Raji (cell line): ENCODE data around the gene ANO2.

Experiments
- POLR2A ChIP-seq: IDR thresholded peaks from 2 replicates; pipeline ENCODE4 v1.6.1; 2011; ENCODE audit warnings: low read depth, low read length, control low read depth; ENCODE audit not compliant: insufficient read depth

ANO2 gene

DNA sequence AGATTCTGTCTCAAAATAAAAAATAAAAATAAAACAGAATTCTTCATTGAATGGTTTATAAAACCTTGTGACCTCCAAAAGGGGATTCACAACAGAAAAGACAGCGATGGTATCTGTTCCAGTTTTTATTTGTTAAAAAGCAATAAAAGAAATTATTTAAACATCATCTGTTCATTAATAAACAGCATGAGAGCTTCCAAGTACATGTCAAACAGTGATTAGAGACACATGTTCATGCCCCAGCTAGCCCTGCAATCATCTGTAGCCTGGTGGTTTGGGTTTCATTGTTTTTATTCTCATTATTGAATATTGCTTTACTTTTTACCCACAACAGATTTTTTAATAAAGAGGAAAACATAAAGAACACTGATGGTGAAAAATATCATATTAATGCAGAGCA is 173.3 kb downstream of the ANO2 start:
- no peak for TF ChIP-seq POLR2A

DNA sequence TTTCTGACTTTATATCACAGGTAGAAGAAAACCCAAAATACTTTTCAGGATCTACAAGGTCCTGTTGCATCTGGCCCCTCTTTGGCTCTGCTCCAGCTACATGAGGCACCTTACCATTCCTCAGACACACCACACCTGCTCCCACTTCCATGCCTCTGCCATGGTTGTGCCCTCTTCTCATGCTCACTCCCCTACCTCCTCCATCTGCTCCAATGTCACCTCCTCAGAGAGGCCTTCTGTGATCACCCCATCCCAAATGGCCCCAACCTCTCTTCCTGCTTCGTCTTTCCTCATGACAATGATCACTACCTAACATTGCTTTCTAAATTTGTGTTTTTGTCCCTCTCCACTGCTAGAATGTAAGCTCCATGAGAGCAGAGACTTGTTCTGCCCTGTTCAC is 174.3 kb downstream of the ANO2 start:
- TF ChIP-seq POLR2A: no peak

DNA sequence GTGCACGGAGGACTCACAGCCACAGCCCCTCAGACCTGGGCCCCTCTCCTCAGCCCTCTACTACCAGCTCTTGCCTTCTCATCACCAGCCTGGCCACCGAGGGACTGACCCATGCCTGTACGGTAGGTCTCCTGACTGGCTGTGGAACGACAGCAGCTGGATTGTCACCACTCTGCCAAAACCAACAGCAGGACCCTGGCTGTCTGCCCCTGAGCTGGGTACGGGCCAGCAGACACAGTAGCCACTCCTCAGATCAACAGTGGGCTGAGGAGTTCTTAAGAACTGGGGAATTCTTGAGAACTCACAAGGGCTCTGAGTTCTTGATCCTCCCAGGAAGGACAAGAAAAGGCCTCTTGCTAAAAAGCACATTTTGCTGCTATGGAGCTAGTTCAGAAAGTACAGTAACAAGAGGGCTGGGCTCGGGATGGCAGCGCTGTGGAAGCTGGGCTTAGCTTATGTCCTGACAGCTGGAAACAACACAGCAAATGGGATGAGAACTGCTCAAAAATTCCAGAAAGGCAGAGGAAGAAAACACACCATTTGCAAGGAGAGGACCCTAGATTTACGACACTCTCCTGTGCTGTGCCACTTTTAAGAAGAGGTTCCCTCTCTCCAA is 176.4 kb downstream of the ANO2 start:
- no peak for TF ChIP-seq POLR2A

DNA sequence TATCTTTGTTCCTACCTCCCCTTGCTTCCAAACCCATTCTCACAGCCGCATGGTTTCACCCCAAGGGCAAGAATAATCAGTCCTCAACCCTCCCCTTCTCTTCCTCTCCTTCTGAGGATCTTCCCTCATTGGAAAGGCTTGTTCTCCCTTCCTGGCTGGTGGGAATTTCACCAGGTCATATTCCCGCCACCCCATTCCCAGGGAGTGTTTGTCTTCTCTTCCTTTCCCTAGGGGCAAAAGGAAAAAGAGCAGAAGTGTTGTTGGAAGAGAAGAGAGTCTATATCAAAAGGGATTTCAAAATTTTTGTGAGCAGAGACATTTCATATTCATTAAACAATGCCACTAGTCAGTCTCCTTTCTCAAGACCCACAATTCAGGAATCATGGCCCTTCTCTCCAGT is 176.9 kb downstream of the ANO2 start:
- TF ChIP-seq POLR2A: no peak

DNA sequence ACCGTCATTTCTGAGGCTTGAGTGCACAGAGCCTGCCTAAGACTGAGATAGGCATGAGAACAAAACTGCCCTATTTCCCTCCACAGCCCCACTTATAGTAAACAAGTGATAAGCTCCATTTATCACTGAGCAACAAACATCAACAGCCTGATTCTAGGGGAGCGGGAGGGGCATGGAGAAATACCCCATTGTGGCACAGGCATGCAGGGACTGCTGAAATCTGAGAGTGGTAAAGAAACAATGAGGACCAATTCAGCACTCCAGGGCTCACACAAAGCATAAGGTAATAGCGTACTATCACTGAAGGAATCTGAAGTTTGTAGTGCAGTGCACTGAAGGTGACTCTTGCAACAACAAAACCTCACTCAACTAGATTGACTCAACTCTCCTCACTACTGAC is 186.7 kb downstream of the ANO2 start:
- no peak for TF ChIP-seq POLR2A

DNA sequence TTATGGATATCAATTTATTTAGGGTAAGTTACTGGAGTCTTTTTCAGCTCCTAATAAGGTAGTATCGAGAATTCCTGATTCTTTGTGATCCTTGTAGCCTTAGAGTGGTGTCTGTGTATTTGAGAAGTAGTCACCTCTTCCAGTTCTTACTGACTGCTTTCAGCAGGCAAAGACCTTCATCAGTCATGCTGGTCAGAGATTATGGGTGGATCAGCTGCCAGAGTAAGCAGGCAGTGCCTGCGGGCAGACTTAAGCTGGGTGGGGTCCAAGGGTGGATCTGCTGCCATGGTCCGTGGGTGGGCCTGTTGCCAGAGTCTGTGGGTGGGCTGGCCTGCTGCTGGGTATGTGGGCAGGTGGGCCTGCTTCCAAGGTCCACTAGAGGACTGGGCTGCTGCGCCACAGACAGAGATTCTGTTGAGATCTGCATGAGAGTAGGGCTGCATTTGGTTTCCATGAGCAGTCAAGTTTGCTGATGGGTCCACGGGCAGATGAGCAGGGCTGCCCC is 188.7 kb downstream of the ANO2 start:
- no peak for TF ChIP-seq POLR2A

DNA sequence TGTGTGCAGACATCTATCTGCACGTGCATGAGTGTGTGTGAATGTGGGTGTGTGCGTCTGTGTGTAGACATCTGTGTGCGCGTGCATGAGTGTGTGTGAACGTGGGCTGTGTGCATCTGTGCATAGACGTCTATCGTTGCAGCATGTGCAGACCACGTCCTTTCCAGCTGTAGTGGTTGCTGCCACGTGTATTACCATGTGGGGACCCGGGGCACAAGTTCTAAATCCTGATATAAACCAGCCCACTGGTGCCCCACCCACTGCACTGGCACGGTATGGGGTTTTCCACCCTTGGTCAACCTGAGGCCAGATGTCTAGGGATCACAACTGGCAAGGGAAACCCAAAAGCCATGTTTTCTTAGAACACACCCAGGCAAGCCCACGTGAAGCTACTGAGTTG is 197.0 kb downstream of the ANO2 start:
- no peak for TF ChIP-seq POLR2A

DNA sequence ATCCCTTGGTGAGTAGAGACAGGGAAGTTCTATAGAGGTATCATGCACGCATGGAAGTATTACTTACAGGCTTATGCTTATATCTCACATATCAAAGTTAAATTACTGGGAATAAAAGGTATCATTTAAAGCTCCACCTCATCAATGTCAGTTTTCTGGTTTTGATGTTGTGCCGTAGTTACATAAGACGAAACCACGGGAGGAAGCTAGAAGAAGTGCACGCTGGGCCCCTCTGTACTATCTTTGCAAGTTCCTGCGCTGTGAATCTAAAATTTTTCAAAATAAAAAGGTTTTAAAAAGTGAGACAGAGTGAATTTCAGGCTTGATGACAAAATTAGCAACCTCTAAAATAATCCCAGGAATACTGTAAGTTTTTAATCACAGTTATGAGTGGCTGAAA is 198.1 kb downstream of the ANO2 start:
- TF ChIP-seq POLR2A: no peak

DNA sequence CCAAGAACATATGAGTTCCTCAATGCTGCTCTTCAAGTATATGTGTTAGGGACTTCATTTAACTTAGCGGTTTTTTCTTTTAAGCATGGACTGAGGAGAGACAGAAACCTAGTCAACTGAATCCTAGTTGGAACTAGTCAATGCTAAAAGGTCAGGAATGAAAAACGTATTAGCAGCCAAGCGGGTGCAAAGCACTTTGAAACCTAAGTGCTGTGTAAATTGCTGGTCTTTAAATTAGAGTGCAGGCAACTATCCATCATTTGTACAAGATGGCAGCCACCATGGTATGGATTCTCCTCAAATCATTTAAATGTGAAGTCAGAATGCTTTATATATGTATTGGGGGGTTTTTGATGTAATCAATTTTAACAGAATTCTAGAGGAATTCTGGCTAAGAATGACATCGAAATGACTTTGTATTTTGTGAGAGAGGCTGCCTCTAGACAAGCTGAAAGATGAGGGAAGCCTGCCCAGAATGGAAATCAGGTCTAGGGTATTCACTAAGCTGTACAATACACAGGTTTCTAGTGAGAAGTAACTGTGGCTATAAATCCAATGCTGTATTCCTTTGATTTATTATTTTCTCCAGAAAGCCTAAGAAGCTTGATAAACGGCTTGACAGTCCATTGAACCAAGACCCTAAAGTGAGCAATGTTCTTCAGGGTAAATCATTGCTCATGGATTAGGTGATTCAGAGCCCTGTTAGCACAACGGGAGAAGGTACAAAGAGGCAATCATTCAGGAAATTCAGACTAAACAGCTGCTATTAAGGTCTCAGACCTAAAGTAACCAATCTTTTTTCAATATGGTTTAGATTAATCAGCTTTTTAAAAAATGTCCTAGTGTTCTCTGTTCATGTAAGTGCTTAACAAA is 198.8 kb downstream of the ANO2 start:
- TF ChIP-seq POLR2A: no peak

DNA sequence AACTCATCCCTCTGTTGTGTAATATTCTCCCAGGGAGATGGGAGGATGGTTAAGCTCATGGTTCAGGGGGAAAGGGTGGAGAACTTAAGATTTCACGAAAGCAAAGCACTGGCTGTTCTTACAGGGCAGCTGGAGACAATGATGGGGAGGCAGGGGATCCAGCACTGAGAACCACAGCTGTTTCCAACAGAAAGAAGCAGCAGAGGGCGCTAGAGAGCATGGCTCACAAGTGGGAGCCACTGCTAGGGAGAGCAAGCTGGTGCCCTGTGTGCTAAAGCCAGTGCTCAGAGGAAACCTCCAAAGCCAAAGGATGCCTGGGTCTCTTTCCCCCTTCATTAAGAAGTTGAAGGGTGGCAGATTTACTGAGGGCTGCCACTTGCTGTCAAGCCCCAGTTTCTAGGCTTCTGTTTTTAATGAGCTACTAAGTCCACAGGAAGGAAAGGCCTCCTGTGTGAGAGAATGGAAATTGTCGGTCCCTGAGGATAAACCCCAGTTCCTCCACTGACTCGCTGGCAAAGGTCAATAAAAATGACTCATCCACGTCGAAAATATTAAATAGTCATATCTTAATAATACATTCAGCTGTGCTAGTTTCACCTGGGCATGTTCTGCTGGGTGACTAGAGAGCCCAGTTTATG is 199.7 kb downstream of the ANO2 start:
- no peak for TF ChIP-seq POLR2A

DNA sequence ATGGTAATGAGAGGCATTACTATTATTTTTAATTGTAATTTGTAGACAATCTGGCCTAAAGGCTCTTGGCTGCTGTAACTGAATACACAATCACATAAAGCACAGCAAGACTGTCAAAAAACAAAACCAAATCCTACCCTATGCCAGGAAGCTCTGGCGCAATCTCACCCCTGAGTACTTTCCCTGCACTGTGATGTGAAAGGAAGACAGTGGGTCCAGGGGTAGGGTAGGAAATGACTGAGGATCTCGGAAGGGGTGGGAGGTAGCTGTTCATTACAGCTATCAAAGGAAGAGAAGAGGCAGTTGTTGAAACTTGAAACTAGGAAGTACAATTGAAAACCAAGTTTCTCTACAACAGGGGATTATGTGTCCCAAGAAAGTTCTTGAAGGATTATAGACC is 202.8 kb downstream of the ANO2 start:
- TF ChIP-seq POLR2A: no peak

DNA sequence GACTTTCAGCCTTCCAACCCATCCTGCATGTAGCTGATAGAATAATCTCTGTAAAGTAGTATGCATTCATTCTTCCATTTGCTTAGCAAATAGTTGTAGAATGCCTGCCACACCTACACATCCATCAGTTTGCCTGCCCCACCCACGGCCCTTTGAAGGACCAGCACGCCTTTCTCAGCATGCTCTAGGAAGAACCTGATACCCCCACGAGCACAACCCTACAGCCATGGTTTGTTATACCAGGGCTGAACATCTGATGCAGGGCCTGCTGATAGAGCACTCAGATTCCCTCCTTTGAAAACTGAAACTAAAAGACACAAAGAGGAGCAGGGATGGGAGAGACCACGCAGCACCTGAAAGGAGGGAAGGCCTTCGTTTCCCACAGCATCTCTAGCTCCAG is 205.1 kb downstream of the ANO2 start:
- no peak for TF ChIP-seq POLR2A

DNA sequence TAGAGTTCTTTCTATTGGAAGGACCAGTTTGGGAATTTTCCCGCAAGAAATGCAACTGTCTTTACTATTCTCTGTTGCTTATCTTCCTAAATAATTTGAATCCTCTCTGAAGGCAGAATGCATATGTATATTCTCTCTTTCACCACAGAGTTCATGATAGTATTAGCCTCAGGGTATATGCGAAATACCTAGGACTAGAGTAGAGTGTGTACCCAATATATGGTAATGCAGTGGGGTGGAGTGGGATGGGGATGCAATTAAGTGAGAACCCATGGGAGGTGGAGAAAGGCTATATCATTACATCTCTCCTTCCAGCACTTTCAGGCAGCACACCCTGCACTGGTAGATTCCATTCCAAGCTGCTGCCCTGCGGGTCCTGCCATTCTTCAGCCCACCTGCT is 207.3 kb downstream of the ANO2 start:
- no peak for TF ChIP-seq POLR2A

DNA sequence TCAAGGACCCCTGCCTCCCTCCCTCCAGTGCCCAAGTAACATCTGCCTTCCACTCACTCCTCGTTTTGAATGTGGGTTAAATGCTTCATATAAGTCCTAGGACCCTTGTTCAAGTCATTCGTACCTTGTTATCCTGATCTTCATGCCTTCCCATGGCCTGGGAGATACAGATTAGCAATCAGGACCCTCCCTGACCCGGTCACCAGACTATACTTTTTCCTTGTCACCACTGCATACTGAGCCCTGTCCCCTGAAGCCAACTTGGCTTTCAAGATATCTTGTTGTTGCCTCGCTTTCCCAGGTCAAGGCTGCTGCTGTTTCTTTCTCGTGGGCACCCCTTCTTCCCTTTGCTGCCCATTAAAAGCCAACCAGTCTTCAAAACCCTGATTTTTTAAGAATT is 208.5 kb downstream of the ANO2 start:
- TF ChIP-seq POLR2A: no peak

DNA sequence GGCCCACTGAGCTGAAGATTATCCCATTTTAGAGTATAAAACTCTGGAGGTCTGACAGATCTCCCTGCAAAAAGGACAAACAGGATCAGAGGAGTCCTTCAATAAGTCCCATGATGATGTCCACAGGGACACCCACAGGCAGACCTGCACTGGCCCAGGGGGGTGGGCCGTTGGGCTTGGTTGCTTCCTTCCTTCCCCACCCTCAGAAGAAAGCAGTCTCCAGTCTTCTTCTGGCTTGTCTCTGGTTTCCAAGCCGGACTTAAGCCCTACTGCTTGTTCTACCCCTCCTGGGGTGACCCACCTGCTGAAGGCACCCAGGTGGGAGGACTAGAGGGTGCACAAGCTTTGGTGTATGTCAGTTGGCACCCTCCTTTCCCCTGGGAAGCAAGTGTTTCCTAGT is 209.0 kb downstream of the ANO2 start:
- no peak for TF ChIP-seq POLR2A

DNA sequence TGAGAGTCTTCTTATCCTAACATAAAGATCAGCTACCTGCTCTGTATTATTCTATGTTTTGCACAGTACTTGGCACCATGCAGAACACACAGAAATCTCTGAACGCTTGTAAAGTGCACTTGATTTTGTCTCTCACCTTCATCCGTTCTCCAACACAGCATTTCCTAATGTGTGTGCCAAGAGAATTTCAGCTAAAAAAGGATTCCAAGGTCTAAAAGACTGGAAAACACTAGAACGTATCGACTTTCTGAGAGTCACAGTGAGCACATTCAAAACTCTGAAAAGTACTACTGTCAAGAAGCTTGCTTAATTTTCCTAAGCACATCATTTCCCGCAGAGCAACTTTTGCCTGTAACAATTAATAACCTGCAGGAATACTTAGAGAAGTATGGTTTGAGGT is 211.1 kb downstream of the ANO2 start:
- no peak for TF ChIP-seq POLR2A
